ENCODE results near the gene TSC22D4.
A peak's percentile ranks its signal among the peaks of the same experiment; 100 is the strongest.

The TSC22D4 gene

GRCh38 chr7:100475549-100475948 is 3.5 kb downstream of the TSC22D4 start:
- no peaks in the 10 kb centered on the region for H3K9me3 ChIP-seq (ENCODE audit: control insufficient read depth in 5 of 5, low read length in 5 of 5)
- no peak overlapping the region for H3K27ac ChIP-seq (ENCODE audit: low read depth, low read length)
- H3K36me3 ChIP-seq (ENCODE audit: control insufficient read depth in 5 of 5, insufficient read depth in 5 of 5, low read length in 5 of 5): peaks cover 0 to 19% (median 12%) of the 10 kb centered on the region in 5 donors
- peak overlapping the region in 1 of 5 donors; percentile 10 for H3K9ac ChIP-seq (ENCODE audit: low read length in 5 of 5)
- H3K4me3 ChIP-seq (ENCODE audit: low read depth in 1 of 5, low read length in 5 of 5): no peak overlapping the region
- H3K4me1 ChIP-seq (ENCODE audit: control insufficient read depth in 5 of 5, insufficient read depth in 5 of 5, low read length in 5 of 5): peaks cover 11 to 57% (median 44%) of the 10 kb centered on the region in 5 donors
- no peaks in the 10 kb centered on the region for H3K27me3 ChIP-seq (ENCODE audit: control insufficient read depth in 5 of 5, insufficient read depth in 4 of 5, low read length in 5 of 5)

DNA sequence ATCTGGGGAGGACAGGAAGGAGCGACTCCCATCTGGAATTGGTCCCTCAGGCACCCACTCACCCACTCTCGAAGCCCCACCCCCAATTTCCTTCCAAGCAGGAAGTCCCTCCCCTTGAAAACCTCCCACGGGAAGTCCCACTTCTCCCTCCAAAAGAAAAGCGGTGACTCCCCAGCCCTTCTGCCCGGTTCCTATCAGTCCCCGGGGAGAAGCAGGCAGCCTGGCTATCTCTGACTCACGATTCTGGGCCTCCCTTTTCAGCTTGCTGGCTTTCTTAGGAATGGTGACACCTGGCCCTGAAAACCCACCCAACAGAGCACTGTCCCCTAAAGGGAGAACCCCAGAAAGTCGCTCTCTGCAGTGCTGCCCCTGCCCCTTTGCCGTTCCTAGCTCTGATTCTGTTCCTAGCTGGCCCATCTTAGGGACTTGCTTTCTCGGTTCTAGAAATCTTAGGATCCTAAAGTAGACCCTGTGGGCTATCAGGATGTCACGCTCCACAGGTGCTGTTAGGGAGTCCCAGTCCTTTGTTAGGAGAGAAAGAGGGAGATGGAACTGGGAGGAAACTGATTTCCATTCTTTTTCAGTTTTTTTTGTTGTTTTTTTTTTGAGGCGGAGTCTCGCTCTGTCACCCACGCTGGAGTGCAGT is 6.0 kb downstream of the TSC22D4 start:
- Histone ChIP-seq H3K27me3 (ENCODE audit: control insufficient read depth in 5 of 5, insufficient read depth in 4 of 5, low read length in 5 of 5) (no peaks in the 10 kb centered on the region), H3K4me1 (ENCODE audit: control insufficient read depth in 5 of 5, insufficient read depth in 5 of 5, low read length in 5 of 5) (peaks cover 11 to 53% (median 40%) of the 10 kb centered on the region in 5 donors), H3K9me3 (ENCODE audit: control insufficient read depth in 5 of 5, low read length in 5 of 5) (no peaks in the 10 kb centered on the region), H3K4me3 (ENCODE audit: low read depth in 1 of 5, low read length in 5 of 5) (no peak overlapping the region), H3K27ac (ENCODE audit: low read depth, low read length) (peak overlapping the region; percentile 83), H3K36me3 (ENCODE audit: control insufficient read depth in 5 of 5, insufficient read depth in 5 of 5, low read length in 5 of 5) (peaks cover 0 to 29% (median 13%) of the 10 kb centered on the region in 5 donors), H3K9ac (ENCODE audit: low read length in 5 of 5) (peak overlapping the region; percentile 17 to 76 (median 38))

GRCh38 chr7:100472121-100472851 is 6.7 kb downstream of the TSC22D4 start:
- H3K36me3 ChIP-seq (ENCODE audit: control insufficient read depth in 5 of 5, insufficient read depth in 5 of 5, low read length in 5 of 5): peaks cover 0 to 36% (median 14%) of the 10 kb centered on the region in 5 donors
- H3K9me3 ChIP-seq (ENCODE audit: control insufficient read depth in 5 of 5, low read length in 5 of 5): no peaks in the 10 kb centered on the region
- H3K4me3 ChIP-seq (ENCODE audit: low read depth in 1 of 5, low read length in 5 of 5): no peak overlapping the region
- peak overlapping the region; percentile 83 for H3K27ac ChIP-seq (ENCODE audit: low read depth, low read length)
- H3K9ac ChIP-seq (ENCODE audit: low read length in 5 of 5): peak overlapping the region in 2 of 5 donors; percentile 17 to 76
- H3K27me3 ChIP-seq (ENCODE audit: control insufficient read depth in 5 of 5, insufficient read depth in 4 of 5, low read length in 5 of 5): no peaks in the 10 kb centered on the region
- peaks cover 11 to 49% (median 36%) of the 10 kb centered on the region in 5 donors for H3K4me1 ChIP-seq (ENCODE audit: control insufficient read depth in 5 of 5, insufficient read depth in 5 of 5, low read length in 5 of 5)

DNA sequence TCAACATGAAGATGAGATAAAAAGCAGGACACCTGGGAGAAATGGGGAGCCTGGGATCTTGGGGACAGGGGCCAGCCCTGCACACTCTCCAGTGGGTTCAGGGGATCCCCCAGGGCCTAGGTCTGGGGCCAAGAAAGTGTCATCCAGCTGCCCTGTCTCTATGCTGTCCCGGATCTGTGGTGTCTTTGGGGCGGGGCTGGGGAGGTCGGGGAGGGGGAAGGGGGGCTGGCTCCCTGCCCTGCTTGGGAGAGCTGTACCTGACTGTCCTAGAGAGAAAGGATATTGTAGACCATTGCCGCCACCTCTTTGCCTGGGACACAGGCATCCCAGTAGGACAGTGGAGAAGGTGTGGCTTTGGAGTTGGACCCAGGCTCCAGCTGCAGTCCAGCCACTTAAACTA is 8.0 kb downstream of the TSC22D4 start:
- peaks cover 0 to 43% (median 20%) of the 10 kb centered on the region in 5 donors for H3K36me3 ChIP-seq (ENCODE audit: control insufficient read depth in 5 of 5, insufficient read depth in 5 of 5, low read length in 5 of 5)
- H3K4me1 ChIP-seq (ENCODE audit: control insufficient read depth in 5 of 5, insufficient read depth in 5 of 5, low read length in 5 of 5): peaks cover 5 to 39% (median 29%) of the 10 kb centered on the region in 5 donors
- no peaks in the 10 kb centered on the region for H3K27me3 ChIP-seq (ENCODE audit: control insufficient read depth in 5 of 5, insufficient read depth in 4 of 5, low read length in 5 of 5)
- H3K9me3 ChIP-seq (ENCODE audit: control insufficient read depth in 5 of 5, low read length in 5 of 5): no peaks in the 10 kb centered on the region
- H3K27ac ChIP-seq (ENCODE audit: low read depth, low read length): no peak overlapping the region
- no peak overlapping the region for H3K9ac ChIP-seq (ENCODE audit: low read length in 5 of 5)
- H3K4me3 ChIP-seq (ENCODE audit: low read depth in 1 of 5, low read length in 5 of 5): no peak overlapping the region

GRCh38 chr7:100469227-100470044 is 9.6 kb downstream of the TSC22D4 start:
- no peak overlapping the region for H3K9ac ChIP-seq (ENCODE audit: low read length in 5 of 5)

GRCh38 chr7:100467638-100468373 is 11.2 kb downstream of the TSC22D4 start:
- H3K4me1 ChIP-seq (ENCODE audit: control insufficient read depth in 5 of 5, insufficient read depth in 5 of 5, low read length in 5 of 5): peaks cover under 1 to 26% (median 21%) of the 10 kb centered on the region in 5 donors
- peaks cover 0 to 37% (median 13%) of the 10 kb centered on the region in 5 donors for H3K36me3 ChIP-seq (ENCODE audit: control insufficient read depth in 5 of 5, insufficient read depth in 5 of 5, low read length in 5 of 5)

More at GRCh38 chr7:100469227-100470044, 9.6 kb downstream of the TSC22D4 start:
- H3K4me3 ChIP-seq (ENCODE audit: low read depth in 1 of 5, low read length in 5 of 5): no peak overlapping the region
- H3K27ac ChIP-seq (ENCODE audit: low read depth, low read length): no peak overlapping the region
- H3K27me3 ChIP-seq (ENCODE audit: control insufficient read depth in 5 of 5, insufficient read depth in 4 of 5, low read length in 5 of 5): no peaks in the 10 kb centered on the region
- H3K4me1 ChIP-seq (ENCODE audit: control insufficient read depth in 5 of 5, insufficient read depth in 5 of 5, low read length in 5 of 5): peaks cover 5 to 40% (median 33%) of the 10 kb centered on the region in 5 donors
- H3K36me3 ChIP-seq (ENCODE audit: control insufficient read depth in 5 of 5, insufficient read depth in 5 of 5, low read length in 5 of 5): peaks cover 0 to 44% (median 18%) of the 10 kb centered on the region in 5 donors
- no peaks in the 10 kb centered on the region for H3K9me3 ChIP-seq (ENCODE audit: control insufficient read depth in 5 of 5, low read length in 5 of 5)

GRCh38 chr7:100466653-100467605 is 12.1 kb downstream of the TSC22D4 start:
- Histone ChIP-seq H3K27me3 (ENCODE audit: control insufficient read depth in 5 of 5, insufficient read depth in 4 of 5, low read length in 5 of 5) (no peaks in the 10 kb centered on the region), H3K9ac (ENCODE audit: low read length in 5 of 5) (no peak overlapping the region), H3K36me3 (ENCODE audit: control insufficient read depth in 5 of 5, insufficient read depth in 5 of 5, low read length in 5 of 5) (peaks cover 0 to 35% (median 13%) of the 10 kb centered on the region in 5 donors), H3K4me1 (ENCODE audit: control insufficient read depth in 5 of 5, insufficient read depth in 5 of 5, low read length in 5 of 5) (peaks cover 0 to 20% (median 19%) of the 10 kb centered on the region in 5 donors), H3K4me3 (ENCODE audit: low read depth in 1 of 5, low read length in 5 of 5) (no peak overlapping the region), H3K9me3 (ENCODE audit: control insufficient read depth in 5 of 5, low read length in 5 of 5) (no peaks in the 10 kb centered on the region), H3K27ac (ENCODE audit: low read depth, low read length) (no peak overlapping the region)

More at GRCh38 chr7:100467638-100468373, 11.2 kb downstream of the TSC22D4 start:
- Histone ChIP-seq H3K4me3 (ENCODE audit: low read depth in 1 of 5, low read length in 5 of 5) (no peak overlapping the region), H3K27me3 (ENCODE audit: control insufficient read depth in 5 of 5, insufficient read depth in 4 of 5, low read length in 5 of 5) (no peaks in the 10 kb centered on the region), H3K9me3 (ENCODE audit: control insufficient read depth in 5 of 5, low read length in 5 of 5) (no peaks in the 10 kb centered on the region), H3K27ac (ENCODE audit: low read depth, low read length) (no peak overlapping the region), H3K9ac (ENCODE audit: low read length in 5 of 5) (no peak overlapping the region)

GRCh38 chr7:100465702-100466311 is 13.2 kb downstream of the TSC22D4 start:
- Histone ChIP-seq H3K4me1 (ENCODE audit: control insufficient read depth in 5 of 5, insufficient read depth in 5 of 5, low read length in 5 of 5) (peaks cover 0 to 20% (median 19%) of the 10 kb centered on the region in 5 donors), H3K36me3 (ENCODE audit: control insufficient read depth in 5 of 5, insufficient read depth in 5 of 5, low read length in 5 of 5) (peaks cover 0 to 32% (median 12%) of the 10 kb centered on the region in 5 donors), H3K27ac (ENCODE audit: low read depth, low read length) (no peak overlapping the region), H3K4me3 (ENCODE audit: low read depth in 1 of 5, low read length in 5 of 5) (no peak overlapping the region), H3K9me3 (ENCODE audit: control insufficient read depth in 5 of 5, low read length in 5 of 5) (no peaks in the 10 kb centered on the region), H3K27me3 (ENCODE audit: control insufficient read depth in 5 of 5, insufficient read depth in 4 of 5, low read length in 5 of 5) (no peaks in the 10 kb centered on the region), H3K9ac (ENCODE audit: low read length in 5 of 5) (no peak overlapping the region)

All from subcutaneous abdominal adipose tissue (tissue), 5 donors.